T-helper 1 cell treated with Interleukin-12 subunit alpha and Interleukin-12 subunit beta and Interleukin-4 antibody, amounts not matched to agents 30 ng/mL and 1 ng/mL, for 36 hours (primary cell): ENCODE results near the gene CCDC14. TPM values are rescaled to one million over a fixed set of nuclear protein-coding genes. Genes with fewer than 3 reads are reported as not detected.
"Not testable (repeated sequence)": the region's sequence is repeated elsewhere in the genome, so short reads cannot be mapped to it uniquely, and the experiment has no call there.

Experiments used
- intact Hi-C: fragments of 100-400 bp; cut with micrococcal nuclease; formaldehyde crosslinking; loops from one replicate; pipeline ENCODE4 v1.15.1; 2024
- total RNA-seq: library from RNA; stranded (reverse); gene quantifications from 2 replicates; pipeline ENCODE4 v1.2.3, GENCODE V29; 2022

CCDC14 gene, protein sequence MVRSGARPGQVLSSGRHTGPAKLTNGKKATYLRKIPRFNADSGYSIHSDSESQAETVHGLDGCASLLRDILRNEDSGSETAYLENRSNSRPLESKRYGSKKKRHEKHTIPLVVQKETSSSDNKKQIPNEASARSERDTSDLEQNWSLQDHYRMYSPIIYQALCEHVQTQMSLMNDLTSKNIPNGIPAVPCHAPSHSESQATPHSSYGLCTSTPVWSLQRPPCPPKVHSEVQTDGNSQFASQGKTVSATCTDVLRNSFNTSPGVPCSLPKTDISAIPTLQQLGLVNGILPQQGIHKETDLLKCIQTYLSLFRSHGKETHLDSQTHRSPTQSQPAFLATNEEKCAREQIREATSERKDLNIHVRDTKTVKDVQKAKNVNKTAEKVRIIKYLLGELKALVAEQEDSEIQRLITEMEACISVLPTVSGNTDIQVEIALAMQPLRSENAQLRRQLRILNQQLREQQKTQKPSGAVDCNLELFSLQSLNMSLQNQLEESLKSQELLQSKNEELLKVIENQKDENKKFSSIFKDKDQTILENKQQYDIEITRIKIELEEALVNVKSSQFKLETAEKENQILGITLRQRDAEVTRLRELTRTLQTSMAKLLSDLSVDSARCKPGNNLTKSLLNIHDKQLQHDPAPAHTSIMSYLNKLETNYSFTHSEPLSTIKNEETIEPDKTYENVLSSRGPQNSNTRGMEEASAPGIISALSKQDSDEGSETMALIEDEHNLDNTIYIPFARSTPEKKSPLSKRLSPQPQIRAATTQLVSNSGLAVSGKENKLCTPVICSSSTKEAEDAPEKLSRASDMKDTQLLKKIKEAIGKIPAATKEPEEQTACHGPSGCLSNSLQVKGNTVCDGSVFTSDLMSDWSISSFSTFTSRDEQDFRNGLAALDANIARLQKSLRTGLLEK
- 34.2 and 38.3 TPM in 2 replicates for total RNA-seq

DNA sequence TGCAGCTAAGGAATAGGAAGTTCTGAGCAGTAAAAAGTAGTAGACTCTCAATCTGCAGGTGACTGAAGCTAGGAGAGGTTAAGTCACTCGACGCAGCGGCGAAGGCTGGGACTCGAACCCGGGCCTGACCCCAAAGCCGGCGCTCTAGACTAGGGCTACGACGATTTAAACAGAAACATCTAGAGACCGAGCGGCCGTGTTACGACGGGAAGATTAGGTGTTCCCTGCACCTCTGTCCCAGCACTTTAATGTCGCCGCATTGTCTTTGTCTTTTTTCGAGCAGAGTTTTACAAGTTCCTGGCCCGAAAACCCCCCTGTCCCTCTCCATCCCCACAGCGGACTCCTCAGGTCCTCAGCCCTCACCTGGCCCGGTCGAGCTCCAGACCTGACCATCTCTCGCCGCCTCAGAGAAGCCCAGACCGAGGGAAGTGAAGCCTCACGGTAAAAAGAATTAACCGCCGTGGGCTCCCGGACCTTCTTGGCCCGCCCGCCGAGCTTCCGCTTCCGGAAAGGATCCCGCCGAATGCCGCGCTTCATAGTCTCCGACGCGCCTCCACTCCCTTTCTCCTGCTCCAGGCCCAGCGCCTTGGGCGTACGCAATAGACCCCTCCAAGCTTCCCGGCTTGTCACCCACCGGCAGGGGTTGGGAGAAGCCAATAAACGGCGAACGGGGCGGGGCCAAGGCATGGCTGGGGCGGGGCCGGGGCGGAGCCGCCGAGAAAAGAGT is at the start of gene CCDC14:
Gene CCDC14 (minus strand): TSS at position 449 of the 727 bp plus-strand sequence. CDS start 56 bp downstream, at position 393.
- intact Hi-C loops = loop anchor here (1.0 to 5.0 kb wide), 5 partner anchors 71 to 771 kb away; partner anchors contain the start of genes HACD2, KALRN, MYLK and SEC22A

DNA sequence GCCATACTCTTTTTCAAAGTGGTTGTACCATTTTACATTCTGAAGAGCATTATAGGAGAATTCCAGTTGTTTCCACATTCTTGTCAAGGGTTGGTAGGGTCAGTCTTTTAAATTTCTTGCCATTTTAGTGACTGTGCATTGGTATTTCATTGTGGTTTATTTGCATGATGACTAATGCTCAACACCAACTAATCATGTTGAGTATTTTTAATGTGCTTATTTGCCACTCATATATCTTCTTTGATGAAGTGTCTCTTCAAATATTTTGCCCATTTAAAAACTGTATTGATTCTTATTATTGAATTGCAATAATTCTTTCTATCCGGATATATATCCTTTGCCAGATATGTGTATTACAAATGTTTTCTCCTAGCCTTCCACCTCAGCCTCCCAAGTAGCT is 47.3 kb upstream of the CCDC14 start:
- intact Hi-C loops = not testable (repeated sequence)

DNA sequence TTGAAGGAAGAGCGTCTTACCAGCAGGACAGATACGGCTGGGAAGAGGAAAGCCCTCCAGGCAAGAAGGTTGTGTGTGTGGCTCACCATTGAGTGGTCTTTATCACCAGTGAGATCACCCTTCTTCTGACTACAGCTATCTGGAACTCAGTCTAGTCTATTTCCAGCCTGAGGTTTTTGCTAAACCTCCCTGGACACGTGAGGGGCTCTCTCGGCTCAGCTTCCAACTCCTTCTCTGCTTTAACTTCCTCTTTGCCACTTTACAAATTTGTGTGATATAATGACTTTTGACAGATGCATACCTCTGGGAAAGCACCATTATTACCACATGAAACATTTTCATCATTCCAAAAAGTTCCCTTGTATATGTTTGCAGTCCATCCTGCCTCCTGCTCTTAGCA is 46.2 kb upstream of the CCDC14 start:
- intact Hi-C loops = no loop called here

DNA sequence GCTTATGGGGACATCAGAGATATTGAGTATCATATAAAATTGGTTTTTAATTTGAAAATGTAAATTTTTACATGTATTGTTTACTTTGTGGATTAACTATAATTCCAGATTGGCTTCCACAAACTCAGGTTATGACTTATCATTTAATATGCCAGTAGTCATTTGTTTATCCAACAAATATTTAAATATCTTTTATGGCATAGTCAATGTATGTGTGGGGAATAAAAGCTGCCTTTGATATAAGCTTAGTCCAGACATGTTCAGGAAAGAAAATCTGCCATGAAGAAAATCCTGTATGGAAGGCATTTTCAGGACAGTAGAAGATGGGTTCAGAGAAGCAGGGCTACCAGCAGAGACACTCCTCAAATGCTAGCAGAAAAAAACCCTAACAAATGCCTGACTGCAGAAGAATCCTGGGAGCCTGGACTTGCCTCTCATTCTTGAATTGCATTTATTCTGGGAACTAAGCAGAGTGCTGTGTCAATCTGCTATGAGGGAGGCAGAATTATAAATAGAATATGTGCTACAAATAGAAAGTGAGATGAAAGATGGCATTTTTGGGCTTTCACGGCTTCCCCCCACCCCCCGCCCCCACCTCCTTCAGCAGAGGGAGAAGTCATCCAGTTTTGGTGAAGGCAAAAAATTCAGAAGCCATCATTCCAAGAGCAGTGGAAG is 41.5 kb upstream of the CCDC14 start:
- intact Hi-C loops = not testable (repeated sequence)

DNA sequence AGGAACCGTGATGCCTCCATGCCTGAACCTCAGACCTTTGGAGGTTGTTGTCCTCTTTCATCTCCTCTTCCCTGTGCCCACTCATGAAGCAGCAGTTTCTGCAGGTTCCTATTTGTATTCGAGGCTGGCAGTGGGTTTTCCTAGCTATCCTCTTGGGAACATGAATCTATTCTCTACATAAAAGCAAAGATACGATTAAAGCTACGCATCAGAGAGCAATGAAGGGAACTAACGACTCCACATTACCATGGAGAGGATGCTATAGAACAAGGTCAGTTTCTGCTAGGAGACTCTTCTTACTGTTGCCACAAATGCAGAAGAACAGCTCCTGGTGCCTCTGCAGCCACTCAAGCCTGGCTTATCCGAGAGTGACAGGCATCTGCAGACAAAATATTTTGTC is 40.3 kb upstream of the CCDC14 start:
- intact Hi-C loops = not testable (repeated sequence)

DNA sequence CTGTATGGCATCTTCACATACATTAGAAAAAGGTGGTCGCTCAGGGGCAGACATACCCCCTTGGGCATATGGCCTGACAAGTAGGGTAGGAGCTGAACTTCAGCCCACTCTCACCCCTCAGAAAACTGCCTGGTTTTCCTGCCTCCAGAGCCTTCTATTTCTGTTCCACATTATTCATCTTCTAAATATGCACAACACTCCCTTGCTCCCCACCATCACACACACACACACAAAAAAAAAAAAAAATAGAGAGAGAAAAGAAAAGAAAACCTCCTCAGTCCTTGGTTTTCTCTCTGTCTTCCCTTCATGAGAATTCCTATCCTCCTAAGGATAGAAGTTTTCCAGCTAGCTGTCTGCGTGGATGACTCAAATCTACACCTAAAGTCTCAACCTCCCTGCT is 36.5 kb upstream of the CCDC14 start:
- intact Hi-C loops = no loop called here

DNA sequence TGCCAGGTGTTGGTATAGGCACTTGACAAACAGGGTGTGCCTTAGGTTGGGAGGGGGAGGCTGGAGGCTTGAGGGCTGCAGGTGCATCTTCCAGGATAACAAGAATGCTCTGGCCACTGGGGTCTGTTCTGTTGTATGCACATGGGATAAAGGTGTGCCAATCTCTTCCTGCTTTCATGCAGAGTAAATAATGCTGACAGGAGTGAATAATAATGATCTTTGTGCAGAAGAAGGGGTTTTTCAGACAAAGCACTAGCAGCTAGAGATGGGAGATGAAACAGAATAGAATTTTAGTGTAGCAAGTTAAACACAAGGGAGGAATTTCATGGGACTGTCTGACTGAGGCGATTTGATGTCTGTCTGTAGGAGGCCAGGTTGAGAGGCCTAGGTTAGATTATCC is 32.8 kb upstream of the CCDC14 start:
- intact Hi-C loops = no loop called here

DNA sequence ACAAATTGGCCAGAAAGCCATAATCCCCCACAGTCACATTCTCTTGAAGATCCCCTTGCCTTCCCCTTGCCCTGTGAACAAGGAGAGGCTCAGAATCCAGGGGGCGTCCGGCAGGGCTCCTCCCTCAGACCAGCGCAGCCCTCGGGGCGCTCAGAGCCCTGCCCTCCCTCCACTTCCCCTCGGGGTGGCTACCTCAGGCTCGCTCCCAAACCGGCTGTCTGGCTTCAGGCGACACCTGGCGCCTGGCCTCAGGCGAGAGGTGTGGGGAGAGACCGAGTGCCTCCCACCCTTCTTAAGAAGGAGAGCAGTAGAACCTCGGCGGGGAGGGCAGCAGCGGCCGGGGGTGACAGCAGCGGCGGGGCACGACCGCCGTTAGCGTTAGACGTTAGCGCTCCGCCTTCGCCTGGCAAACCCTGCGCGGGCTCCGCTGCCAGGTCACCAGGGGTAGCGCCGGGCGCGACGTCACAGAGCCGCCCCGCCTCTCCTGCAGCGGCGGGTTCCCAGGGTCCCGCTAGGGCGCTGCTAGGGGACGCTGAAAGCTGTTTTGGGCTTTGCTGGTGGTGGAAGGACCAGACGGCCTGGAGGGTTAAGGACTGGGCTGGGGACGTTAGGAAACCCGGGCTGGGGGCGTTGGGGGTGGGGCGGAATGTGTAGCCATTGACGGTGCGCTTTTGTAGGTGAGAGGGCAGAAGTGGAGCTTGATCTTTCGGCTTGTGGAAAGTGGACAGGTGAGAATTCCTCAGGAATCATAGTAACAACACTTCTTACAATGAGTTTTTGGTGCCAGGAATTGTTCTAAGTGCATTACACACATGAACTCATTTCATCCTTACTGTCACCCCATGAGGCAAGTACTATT is 30.9 kb upstream of the CCDC14 start, which contains the start of gene ROPN1:
Gene ROPN1 (minus strand): TSS at position 395 of the 859 bp plus-strand sequence. CDS start 11,643 bp downstream, outside the sequence.
- intact Hi-C loops = not testable (repeated sequence)

DNA sequence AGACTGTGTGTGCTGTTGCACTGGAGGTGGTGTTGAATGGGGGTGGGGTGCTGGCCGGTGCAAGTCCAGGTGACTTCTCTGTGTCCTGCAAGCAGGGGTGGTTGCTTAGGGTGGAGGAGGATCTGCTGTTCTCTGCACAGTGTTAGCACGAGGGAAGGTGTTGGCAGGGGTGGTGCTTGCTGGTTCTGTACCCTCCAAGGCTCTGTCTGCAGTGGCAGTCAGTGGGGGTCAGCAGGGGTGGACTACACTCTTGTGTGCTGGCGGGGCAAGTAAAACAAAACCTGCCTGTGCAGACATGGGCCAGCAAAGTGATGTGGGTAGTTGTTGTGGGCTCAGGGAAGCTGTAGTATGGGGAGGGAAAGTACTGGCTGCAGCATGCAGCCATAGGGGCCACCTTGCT is 25.4 kb upstream of the CCDC14 start:
- intact Hi-C loops = loop anchor here (10.0 kb wide), 1 partner anchor 262 kb away; no protein-coding TSS in a partner anchor

DNA sequence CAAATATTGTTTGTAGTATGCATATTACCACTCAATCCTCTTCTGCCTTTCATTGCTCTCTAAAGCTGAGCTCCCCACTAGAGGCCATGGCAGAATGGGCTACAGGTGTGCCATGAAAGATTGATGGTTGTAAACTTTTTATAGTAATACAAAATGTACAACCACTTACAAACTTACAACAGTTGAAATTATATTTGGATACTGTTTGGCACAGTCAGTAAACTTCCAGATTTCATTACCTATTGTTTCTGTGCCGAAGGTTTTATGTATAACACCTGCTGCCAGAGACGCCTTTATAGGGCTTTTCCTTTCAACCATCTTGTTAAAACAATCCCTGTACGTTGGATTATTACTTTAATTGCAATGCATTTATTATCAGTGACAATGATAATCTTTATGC is 23.9 kb upstream of the CCDC14 start:
- intact Hi-C loops = loop anchor here (10.0 kb wide), 1 partner anchor 260 kb away; no protein-coding TSS in a partner anchor

DNA sequence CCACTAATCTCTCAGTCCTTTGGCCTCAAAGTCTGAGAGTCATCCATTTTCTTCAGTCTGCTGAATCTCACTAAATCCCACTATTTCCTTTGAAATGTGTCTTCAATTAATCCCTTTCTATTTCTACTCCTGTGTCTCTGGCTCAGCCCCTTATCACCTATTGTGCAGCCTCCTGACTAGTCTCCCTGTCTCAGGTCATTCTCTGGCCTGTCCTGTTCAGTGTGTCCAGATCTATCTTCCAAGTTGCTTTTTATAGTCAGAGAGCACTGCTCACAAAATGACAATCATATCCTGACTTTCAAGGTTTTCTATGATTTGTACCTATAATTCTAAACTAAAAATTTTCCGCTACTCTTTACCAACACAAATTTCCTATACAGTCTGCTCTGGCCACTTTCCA is 23.3 kb upstream of the CCDC14 start:
- intact Hi-C loops = loop anchor here (10.0 kb wide), 1 partner anchor 260 kb away; no protein-coding TSS in a partner anchor

DNA sequence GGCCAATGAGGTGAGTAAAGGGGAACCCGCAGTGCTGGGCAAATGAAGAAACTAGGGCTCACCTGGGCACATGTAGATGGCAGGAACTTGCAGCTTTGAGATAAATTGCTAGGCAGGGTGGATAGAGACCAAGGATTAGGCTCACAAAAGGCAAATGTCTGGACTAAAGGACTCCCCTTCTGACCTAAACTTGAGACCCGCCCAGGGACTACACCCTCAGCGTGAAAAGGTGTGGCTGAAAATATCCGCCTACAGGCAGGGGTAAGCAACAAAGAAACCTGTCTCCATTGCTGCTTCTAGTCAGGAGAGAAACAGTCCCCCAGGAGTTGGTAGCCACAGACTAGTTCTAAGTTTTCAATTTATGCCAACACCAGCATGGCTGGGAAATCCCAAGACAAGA is 20.3 kb upstream of the CCDC14 start:
- intact Hi-C loops = loop anchor here (10.0 kb wide), 1 partner anchor 257 kb away; no protein-coding TSS in a partner anchor

DNA sequence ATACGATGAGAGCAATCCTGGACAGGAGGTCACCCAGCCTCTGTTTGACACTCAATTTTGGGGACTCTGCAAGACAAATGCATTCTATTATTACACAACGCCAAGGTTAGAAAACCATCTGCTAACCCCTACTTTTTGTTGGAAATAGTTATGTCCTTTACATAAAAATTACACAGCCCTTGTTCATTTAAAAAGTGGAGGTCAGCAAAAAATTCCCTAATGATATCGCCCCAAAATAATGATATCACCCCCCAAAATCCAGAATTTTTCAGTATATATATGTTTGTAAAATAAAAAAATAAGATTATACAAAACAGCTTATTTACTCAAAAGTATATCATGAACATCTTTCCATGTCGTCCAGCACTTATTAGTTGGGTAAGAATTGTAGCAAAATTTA is 19.5 kb upstream of the CCDC14 start:
- intact Hi-C loops = loop anchor here (10.0 kb wide), 1 partner anchor 256 kb away; no protein-coding TSS in a partner anchor

DNA sequence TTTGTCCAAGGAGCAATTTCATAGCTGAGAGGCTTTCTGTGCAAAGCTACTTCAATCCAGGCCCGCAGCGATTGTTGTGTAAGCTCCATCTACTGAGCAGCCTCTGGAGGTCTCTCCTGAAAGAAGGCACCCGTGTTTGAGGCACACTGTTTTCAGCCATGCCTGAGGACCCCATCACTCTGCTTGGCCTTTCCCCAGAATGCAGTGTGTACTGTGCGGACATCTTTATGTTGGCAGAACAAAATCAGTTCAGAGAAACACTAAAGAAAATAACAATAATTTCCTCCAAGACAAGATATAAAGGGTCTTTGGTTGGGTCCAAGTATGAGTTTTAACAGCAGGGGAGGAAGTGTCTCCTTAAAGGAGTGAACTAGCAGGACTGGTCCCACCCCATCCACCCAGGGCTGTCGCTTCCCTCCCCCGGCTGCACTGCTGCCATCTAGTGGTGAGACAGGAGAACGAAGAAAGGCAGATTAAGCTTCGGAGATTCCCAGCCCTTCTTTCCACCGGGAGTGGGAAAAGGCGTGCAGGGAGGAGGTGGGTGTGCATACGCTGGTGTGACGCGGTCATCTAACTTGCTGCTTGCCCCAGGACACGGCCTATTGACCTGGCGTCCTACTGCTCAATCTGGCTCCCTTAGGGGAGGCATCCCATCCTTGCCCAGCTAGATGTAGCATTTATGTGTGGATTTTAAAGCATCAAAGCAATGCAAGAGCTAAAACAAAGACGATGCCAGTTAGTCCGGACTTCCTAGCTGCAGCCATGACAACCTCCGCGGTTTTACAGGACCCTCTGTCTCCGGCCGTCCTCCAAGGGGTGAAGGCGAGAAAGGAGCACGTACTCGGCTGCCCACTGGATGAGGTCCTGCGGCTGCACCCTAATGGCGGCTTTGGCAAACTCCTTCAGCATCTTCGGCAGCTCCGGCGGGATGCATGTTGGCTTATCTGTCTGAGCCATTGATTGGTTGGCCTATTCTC is 18.8 kb upstream of the CCDC14 start:
- intact Hi-C loops = loop anchor here (10.0 kb wide), 1 partner anchor 255 kb away; no protein-coding TSS in a partner anchor

DNA sequence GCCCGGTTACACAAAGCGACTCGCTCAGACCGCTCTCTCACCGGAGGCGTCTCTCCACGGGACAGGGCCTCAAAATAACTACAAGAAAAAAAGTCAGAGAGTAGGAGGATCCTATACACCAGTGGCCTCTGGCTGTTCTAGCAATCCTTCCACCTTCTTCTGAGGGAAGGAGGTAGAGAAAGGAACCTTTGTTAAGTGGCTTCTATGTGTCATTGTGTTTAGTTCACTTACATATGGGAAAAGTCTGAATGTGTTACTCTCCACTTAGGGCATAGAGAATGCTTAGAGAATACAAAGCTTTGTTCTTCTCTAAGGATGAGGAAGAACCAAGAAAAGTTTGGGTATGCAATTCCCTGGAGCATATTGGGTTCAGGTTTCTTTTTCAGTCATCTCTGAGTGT is 15.9 kb upstream of the CCDC14 start:
- intact Hi-C loops = not testable (repeated sequence)

DNA sequence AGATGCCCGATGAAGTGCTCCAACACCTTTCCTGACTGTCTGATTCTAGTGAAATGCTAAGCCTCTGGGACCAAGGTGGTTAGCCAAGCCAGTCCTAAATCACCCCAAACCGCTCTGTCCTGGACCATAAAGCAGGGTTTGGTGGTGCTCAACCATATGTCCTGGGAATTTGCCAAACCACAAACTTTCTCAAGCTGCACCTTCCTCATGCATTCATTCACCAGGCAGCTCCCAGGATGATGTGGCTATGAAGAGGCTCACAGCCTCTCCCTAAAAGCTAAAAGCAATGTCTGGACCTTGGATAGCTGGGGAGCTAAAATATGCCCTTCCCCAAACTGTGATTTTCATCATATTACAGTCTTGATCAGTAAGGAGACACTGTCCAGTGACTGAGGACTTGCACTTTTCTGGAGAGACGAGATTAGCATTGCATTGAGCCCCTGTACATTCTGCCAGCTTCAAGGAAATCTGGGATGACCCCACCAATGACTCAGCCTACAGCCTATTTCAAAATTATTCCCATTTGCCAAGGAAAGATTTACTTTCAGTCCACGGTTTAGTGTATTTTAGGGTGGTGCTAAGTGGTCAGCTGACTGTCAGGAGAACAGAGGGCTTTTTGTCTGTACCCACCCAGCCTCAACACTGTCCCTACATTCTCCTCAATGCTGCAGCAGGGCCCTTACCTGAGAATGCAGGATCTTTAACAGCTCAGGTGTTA is 15.3 kb upstream of the CCDC14 start:
- intact Hi-C loops = not testable (repeated sequence)

DNA sequence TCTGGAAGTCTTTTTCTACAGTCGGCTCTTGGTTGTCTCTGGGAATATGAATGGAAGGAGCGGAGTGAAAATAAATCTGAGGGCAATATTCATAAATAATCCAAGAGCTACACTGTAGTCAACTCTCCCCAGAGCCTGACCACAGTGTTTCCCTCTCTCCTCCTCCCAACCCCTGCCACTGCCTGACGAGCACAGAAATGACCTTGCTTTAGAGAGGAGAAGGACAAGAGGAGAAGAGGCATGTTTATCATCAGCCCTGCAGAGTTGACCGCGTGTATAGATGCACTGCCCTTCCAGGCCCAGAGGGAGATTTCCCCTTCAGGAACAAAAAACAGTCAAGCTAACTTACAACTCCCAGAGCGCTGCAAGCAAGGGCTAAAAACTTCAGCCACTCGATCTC is 14.0 kb upstream of the CCDC14 start:
- intact Hi-C loops = not testable (repeated sequence)
